Suprapubic skin (tissue), 4 donors: ENCODE data around the gene CCDC70. TPM values are rescaled to one million over a fixed set of nuclear protein-coding genes. Genes with fewer than 3 reads are reported as not detected.

Source experiments
- DNase-seq, 2 donors: peaks; one replicate each; pipeline ENCODE4 v3.0.0-alpha.2; 2019; ENCODE audit warnings: low spot score in 2 of 2
- H3K27ac ChIP-seq: fragments of 200-600 bp; sonication (generic); one replicate; pipeline ENCODE4 v1.5.1; 2019
- H3K27me3 ChIP-seq: fragments of 200-600 bp; sonication (generic); one replicate; pipeline ENCODE4 v1.5.1; 2019
- H3K36me3 ChIP-seq: fragments of 200-600 bp; sonication (generic); one replicate; pipeline ENCODE4 v1.5.1; 2019
- H3K4me1 ChIP-seq: fragments of 200-600 bp; sonication (generic); one replicate; pipeline ENCODE4 v1.5.1; 2019
- H3K4me3 ChIP-seq: fragments of 200-600 bp; sonication (generic); one replicate; pipeline ENCODE4 v1.5.1; 2019; ENCODE audit warnings: mild to moderate bottlenecking
- H3K9me3 ChIP-seq: fragments of 200-600 bp; sonication (generic); one replicate; pipeline ENCODE4 v1.5.1; 2019
- EP300 ChIP-seq: sonication (generic); formaldehyde crosslinking; IDR thresholded peaks from one replicate; pipeline ENCODE4 v1.6.1; 2017; ENCODE audit warnings: antibody characterized with exemption
- POLR2A ChIP-seq, 2 donors: fragments of 450-650 bp; IDR thresholded peaks; one replicate each; pipeline ENCODE4 v1.6.1; 2017; ENCODE audit warnings: antibody characterized with exemption in 2 of 2, mild to moderate bottlenecking in 2 of 2, moderate library complexity in 2 of 2
- POLR2AphosphoS5 ChIP-seq, 3 donors: sonication (generic); formaldehyde crosslinking; IDR thresholded peaks; one replicate each; pipeline ENCODE4 v1.6.1; 2017; ENCODE audit warnings: antibody characterized with exemption in 3 of 3
- WGBS: methylation state at CpG from one replicate; pipeline ENCODE4 v1.1.5; 2018; 5-methylcytosine and 5-hydroxymethylcytosine counted together
- total RNA-seq, 4 donors: library from RNA; depleted of rRNA; stranded (reverse); fragments of >200 nt; gene quantifications; one replicate each; pipeline ENCODE4 v1.1.0, GENCODE V29; 2016
- TF ChIP-seq, protein P1 (sequence below), 2 donors: fragments of 200-600 bp in 1 of 2; fragments of 450-650 bp in 1 of 2; sonication (generic) in 1 of 2; IDR thresholded peaks; one replicate each; pipeline ENCODE4 v1.5.1; 2016 to 2019; ENCODE audit warnings: antibody characterized with exemption in 2 of 2, mild to moderate bottlenecking in 1 of 2, moderate library complexity in 1 of 2

CCDC70 gene
- total RNA-seq, 4 donors from 2014 or later: not detected

DNA sequence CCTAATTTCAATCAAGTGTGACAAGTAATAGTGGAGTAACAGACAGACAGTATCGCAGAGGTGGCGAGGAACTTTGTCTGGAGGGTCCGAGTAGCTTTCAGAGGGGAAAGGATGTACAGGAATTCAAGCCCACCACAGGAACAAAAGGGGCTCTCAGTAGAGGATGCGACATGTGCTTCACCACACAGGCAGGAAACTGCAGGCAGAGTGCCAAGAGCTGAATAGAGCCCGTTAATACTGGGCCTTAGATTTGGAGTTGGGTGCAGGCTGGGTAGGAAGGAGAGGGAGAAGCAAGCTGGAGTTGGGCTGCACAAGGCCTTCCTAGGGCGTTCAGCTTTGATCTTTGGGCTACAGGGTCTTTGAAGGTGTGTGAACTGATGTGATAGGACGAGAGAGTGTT, 1.2 kb downstream of the CCDC70 start:
- H3K4me1 ChIP-seq: no peaks in the 10 kb centered on the region
- DNase-seq: no peak
- no peak overlapping the region for H3K27ac ChIP-seq
- H3K36me3 ChIP-seq: no peaks in the 10 kb centered on the region
- no peaks in the 10 kb centered on the region for H3K9me3 ChIP-seq
- TF ChIP-seq POLR2A (IDR thresholded peaks at IDR 0.05): no peak
- no peak for TF ChIP-seq EP300
- TF ChIP-seq, protein P1, sequence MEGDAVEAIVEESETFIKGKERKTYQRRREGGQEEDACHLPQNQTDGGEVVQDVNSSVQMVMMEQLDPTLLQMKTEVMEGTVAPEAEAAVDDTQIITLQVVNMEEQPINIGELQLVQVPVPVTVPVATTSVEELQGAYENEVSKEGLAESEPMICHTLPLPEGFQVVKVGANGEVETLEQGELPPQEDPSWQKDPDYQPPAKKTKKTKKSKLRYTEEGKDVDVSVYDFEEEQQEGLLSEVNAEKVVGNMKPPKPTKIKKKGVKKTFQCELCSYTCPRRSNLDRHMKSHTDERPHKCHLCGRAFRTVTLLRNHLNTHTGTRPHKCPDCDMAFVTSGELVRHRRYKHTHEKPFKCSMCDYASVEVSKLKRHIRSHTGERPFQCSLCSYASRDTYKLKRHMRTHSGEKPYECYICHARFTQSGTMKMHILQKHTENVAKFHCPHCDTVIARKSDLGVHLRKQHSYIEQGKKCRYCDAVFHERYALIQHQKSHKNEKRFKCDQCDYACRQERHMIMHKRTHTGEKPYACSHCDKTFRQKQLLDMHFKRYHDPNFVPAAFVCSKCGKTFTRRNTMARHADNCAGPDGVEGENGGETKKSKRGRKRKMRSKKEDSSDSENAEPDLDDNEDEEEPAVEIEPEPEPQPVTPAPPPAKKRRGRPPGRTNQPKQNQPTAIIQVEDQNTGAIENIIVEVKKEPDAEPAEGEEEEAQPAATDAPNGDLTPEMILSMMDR (IDR thresholded peaks at IDR 0.05): no peak
- TF ChIP-seq POLR2AphosphoS5 (IDR thresholded peaks at IDR 0.05): no peak
- H3K27me3 ChIP-seq: peaks cover 3% of the 10 kb centered on the region
- 62% methylated on average over 7 of the region's 7 CpGs for WGBS
- no peak overlapping the region for H3K4me3 ChIP-seq

DNA sequence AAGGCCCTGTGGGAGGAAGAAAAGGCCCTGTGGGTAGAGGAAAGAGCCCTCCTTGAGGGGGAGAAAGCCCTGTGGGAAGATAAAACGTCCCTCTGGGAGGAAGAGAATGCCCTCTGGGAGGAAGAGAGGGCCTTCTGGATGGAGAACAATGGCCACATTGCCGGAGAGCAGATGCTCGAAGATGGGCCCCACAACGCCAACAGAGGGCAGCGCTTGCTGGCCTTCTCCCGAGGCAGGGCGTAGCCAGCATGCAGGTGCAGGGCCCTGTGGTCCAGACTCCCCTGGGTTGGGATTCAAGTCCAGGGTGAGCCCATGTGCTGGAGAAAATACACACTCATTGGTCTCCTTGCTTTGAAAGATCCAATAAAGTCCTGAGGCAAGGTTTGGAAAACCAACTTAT, 4.1 kb downstream of the CCDC70 start:
- WGBS: 84% methylated on average over 7 of the region's 7 CpGs
- Histone ChIP-seq H3K4me1 (no peaks in the 10 kb centered on the region), H3K27ac (no peak overlapping the region), H3K36me3 (no peaks in the 10 kb centered on the region), H3K27me3 (peaks cover 3% of the 10 kb centered on the region), H3K9me3 (no peaks in the 10 kb centered on the region), H3K4me3 (no peak overlapping the region)
- TF ChIP-seq, protein P1 (IDR thresholded peaks at IDR 0.05): no peak
- TF ChIP-seq POLR2A (IDR thresholded peaks at IDR 0.05): no peak
- TF ChIP-seq POLR2AphosphoS5 (IDR thresholded peaks at IDR 0.05): no peak
- DNase-seq: no peak

DNA sequence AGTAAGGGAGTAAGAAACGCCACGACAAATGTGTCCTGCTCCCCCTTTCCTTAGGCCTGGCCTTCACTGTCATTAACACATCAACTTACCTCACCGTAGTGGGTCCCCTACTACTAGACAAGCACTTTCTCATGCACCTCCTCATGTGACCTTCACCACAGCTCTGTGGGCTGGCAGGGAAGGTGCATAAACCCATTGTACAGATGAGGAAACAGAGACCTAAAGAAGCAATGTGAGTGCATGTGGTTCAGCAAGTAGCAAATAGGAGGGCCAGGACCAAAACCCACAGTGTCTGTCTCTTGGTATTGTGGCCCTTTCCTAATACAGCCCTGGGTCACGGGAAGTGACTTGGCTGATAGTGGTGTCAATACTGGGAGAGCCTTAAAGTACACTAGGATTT, 5.3 kb downstream of the CCDC70 start:
- 91% methylated on average over 4 of the region's 4 CpGs for WGBS
- no peaks in the 10 kb centered on the region for H3K36me3 ChIP-seq
- no peaks in the 10 kb centered on the region for H3K4me1 ChIP-seq
- TF ChIP-seq POLR2AphosphoS5 (IDR thresholded peaks at IDR 0.05) (no peak), EP300 (no peak), POLR2A (IDR thresholded peaks at IDR 0.05) (no peak)
- TF ChIP-seq, protein P1 (IDR thresholded peaks at IDR 0.05): no peak
- peaks cover 3% of the 10 kb centered on the region for H3K27me3 ChIP-seq
- no peak overlapping the region for H3K27ac ChIP-seq
- no peak for DNase-seq
- no peak overlapping the region for H3K4me3 ChIP-seq
- H3K9me3 ChIP-seq: no peaks in the 10 kb centered on the region

DNA sequence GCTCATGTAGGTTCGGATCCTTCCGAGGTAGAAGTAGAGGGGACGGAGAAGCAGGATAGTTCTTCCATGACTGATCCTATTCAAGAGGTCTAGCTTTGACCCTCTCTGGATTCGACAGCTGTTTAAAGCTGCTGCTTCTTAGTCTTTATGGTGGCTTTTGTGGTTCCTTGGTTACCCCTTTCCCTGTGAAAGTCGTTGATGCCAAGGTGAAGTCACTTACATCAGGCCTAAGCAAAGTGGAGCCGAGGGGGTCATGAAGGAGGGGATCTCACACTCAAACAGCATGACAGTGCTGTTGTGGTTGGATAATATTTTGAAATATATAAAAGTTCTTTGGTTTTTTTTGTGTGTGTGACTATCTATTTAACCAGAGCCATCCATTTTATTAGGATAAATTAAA, 8.1 kb downstream of the CCDC70 start:
- Histone ChIP-seq H3K36me3 (no peaks in the 10 kb centered on the region), H3K9me3 (no peaks in the 10 kb centered on the region), H3K4me1 (no peaks in the 10 kb centered on the region), H3K27ac (no peak overlapping the region), H3K4me3 (no peak overlapping the region), H3K27me3 (peaks cover 3% of the 10 kb centered on the region)
- WGBS: 83% methylated on average over 6 of the region's 6 CpGs
- no peak for DNase-seq
- TF ChIP-seq POLR2A (IDR thresholded peaks at IDR 0.05) (no peak), EP300 (no peak), POLR2AphosphoS5 (IDR thresholded peaks at IDR 0.05) (no peak)
- TF ChIP-seq, protein P1 (IDR thresholded peaks at IDR 0.05): no peak

- Histone ChIP-seq H3K4me1 (no peaks in the 10 kb centered on the region), H3K4me3 (no peak overlapping the region), H3K9me3 (no peaks in the 10 kb centered on the region), H3K27me3 (peaks cover 3% of the 10 kb centered on the region), H3K36me3 (no peaks in the 10 kb centered on the region), H3K27ac (no peak overlapping the region)
- 67% methylated on average over 3 of the region's 3 CpGs for WGBS
- TF ChIP-seq POLR2A (IDR thresholded peaks at IDR 0.05) (no peak), POLR2AphosphoS5 (IDR thresholded peaks at IDR 0.05) (no peak), EP300 (no peak)
- TF ChIP-seq, protein P1 (IDR thresholded peaks at IDR 0.05): no peak
- no peak for DNase-seq
Measured at GRCh38 chr13:51870616-51871015, 8.8 kb downstream of the CCDC70 start.
